ENCODE results near the gene BIVM.
"Not testable (repeated sequence)": the region's sequence is repeated elsewhere in the genome, so short reads cannot be mapped to it uniquely, and the experiment has no call there.

BIVM gene

GRCh38 chr13:102774214-102774568 is 24.7 kb upstream of the BIVM start:
- in situ Hi-C loops (cut with HindIII; ENCODE audit: low sequenced_read_pairs), result no loop called here
- H3K4me3 ChIP-seq (ENCODE audit: low read depth, low read length), result peak overlapping the region; percentile 75
- DNase-seq (ENCODE audit: low read depth, low spot score), result no peak
- no peak for TF ChIP-seq CTCF (IDR thresholded peaks at IDR 0.05; ENCODE audit: low read depth, low read length)

GRCh38 chr13:102774591-102775520 is 24.1 kb upstream of the BIVM start:
- DNase-seq (ENCODE audit: low read depth, low spot score), result no peak
- TF ChIP-seq CTCF (IDR thresholded peaks at IDR 0.05; ENCODE audit: low read depth, low read length), result no peak
- no peak overlapping the region for H3K4me3 ChIP-seq (ENCODE audit: low read depth, low read length)
- in situ Hi-C loops (cut with HindIII; ENCODE audit: low sequenced_read_pairs), result no loop called here

GRCh38 chr13:102776271-102776670 is 22.6 kb upstream of the BIVM start:
- in situ Hi-C loops (cut with HindIII; ENCODE audit: low sequenced_read_pairs), result no loop called here
- no peak for TF ChIP-seq CTCF (IDR thresholded peaks at IDR 0.05; ENCODE audit: low read depth, low read length)
- DNase-seq (ENCODE audit: low read depth, low spot score), result no peak
- no peak overlapping the region for H3K4me3 ChIP-seq (ENCODE audit: low read depth, low read length)

GRCh38 chr13:102777736-102778135 is 21.2 kb upstream of the BIVM start:
- in situ Hi-C loops (cut with HindIII; ENCODE audit: low sequenced_read_pairs), result no loop called here
- DNase-seq (ENCODE audit: low read depth, low spot score), result no peak
- no peak for TF ChIP-seq CTCF (IDR thresholded peaks at IDR 0.05; ENCODE audit: low read depth, low read length)
- no peak overlapping the region for H3K4me3 ChIP-seq (ENCODE audit: low read depth, low read length)

- H3K4me3 ChIP-seq (ENCODE audit: low read depth, low read length), result no peak overlapping the region
- DNase-seq (ENCODE audit: low read depth, low spot score), result no peak
- in situ Hi-C loops (cut with HindIII; ENCODE audit: low sequenced_read_pairs), result no loop called here
- no peak for TF ChIP-seq CTCF (IDR thresholded peaks at IDR 0.05; ENCODE audit: low read depth, low read length)
These were observed 19.3 kb upstream of the BIVM start for GRCh38 chr13:102779436-102780159.

DNA sequence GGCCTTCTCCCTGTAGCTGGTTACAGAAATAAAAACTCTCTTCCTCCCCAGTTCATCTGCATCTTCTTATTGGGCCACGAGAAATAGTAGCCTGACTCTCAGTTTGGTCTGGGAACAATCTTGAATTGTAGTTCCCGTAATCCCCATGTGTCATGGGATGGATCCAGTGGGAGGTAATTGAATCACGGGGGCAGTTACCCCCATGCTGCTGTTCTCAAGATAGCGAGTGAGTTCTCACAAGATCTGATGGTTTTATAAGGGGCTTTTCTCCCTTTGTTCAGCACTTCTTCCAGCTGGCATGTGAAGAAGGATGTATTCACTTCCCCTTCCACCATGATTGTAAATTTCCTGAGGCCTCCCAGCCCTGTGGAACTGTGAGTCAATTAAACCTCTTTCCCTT is 18.3 kb upstream of the BIVM start:
- DNase-seq (ENCODE audit: low read depth, low spot score); H3K4me3 ChIP-seq (ENCODE audit: low read depth, low read length); in situ Hi-C loops (cut with HindIII; ENCODE audit: low sequenced_read_pairs): not testable (repeated sequence)

GRCh38 chr13:102781591-102781990 is 17.3 kb upstream of the BIVM start:
- DNase-seq (ENCODE audit: low read depth, low spot score), result no peak
- no peak overlapping the region for H3K4me3 ChIP-seq (ENCODE audit: low read depth, low read length)
- in situ Hi-C loops (cut with HindIII; ENCODE audit: low sequenced_read_pairs), result no loop called here
- TF ChIP-seq CTCF (IDR thresholded peaks at IDR 0.05; ENCODE audit: low read depth, low read length), result no peak

Measured in astrocyte of the spinal cord (primary cell).